ENCODE measurements around the gene GTF2H1. TPM values are rescaled to one million over a fixed set of nuclear protein-coding genes. Genes with fewer than 3 reads are reported as not detected.

Gene GTF2H1
- total and polyA plus RNA-seq, 3 donors from 2014 or later, result 79.2 to 111 (median 103) TPM

GRCh38 chr11:18317551-18317950 is 4.8 kb upstream of the GTF2H1 start:
- no peaks in the 10 kb centered on the region for H3K9me3 ChIP-seq
- no peaks in the 10 kb centered on the region for H3K27me3 ChIP-seq
- intact Hi-C loops (cut with DNase I; ENCODE audit: low total_unique reads), result no loop called here
- no peak overlapping the region for H3K4me3 ChIP-seq
- H3K27ac ChIP-seq, result peak overlapping the region; percentile 39 to 43
- peaks cover 28% of the 10 kb centered on the region for H3K4me1 ChIP-seq
- no peak for DNase-seq
- WGBS, 2 donors, result 71 to 79% methylated on average over 4 of the region's 4 CpGs
- H3K36me3 ChIP-seq (ENCODE audit: low read depth, missing control alignments), result no peaks in the 10 kb centered on the region
- TF ChIP-seq CTCF (IDR thresholded peaks at IDR 0.05), result no peak
- no peak for TF ChIP-seq POLR2A (IDR thresholded peaks at IDR 0.05)

- 57 to 60% methylated on average over 3 of the region's 3 CpGs for WGBS, 2 donors
- no peak for TF ChIP-seq POLR2A (IDR thresholded peaks at IDR 0.05)
- no peak for TF ChIP-seq CTCF (IDR thresholded peaks at IDR 0.05)
- peak overlapping the region; percentile 22 to 92 for H3K27ac ChIP-seq
- H3K36me3 ChIP-seq (ENCODE audit: low read depth, missing control alignments), result no peaks in the 10 kb centered on the region
- no peaks in the 10 kb centered on the region for H3K9me3 ChIP-seq
- H3K27me3 ChIP-seq, result no peaks in the 10 kb centered on the region
- H3K4me3 ChIP-seq, result peak overlapping the region in 1 of 2 donors; percentile 81
- peaks cover 25% of the 10 kb centered on the region for H3K4me1 ChIP-seq
- intact Hi-C loops (cut with DNase I; ENCODE audit: low total_unique reads), result loop anchor here (5.0 kb wide), 1 partner anchor 77 kb away; no protein-coding TSS in a partner anchor
- no peak for DNase-seq
Measured at GRCh38 chr11:18319914-18320313, 2.5 kb upstream of the GTF2H1 start.

GRCh38 chr11:18320617-18321016 is 1.8 kb upstream of the GTF2H1 start:
- intact Hi-C loops (cut with DNase I; ENCODE audit: low total_unique reads), result loop anchor here (5.0 kb wide), 1 partner anchor 77 kb away; no protein-coding TSS in a partner anchor
- Histone ChIP-seq H3K4me3 (peak overlapping the region; percentile 65 to 81), H3K4me1 (peaks cover 21% of the 10 kb centered on the region)

GRCh38 chr11:18321578-18321968 is 794 bp upstream of the GTF2H1 start:
- intact Hi-C loops (cut with DNase I; ENCODE audit: low total_unique reads), result loop anchor here (5.0 kb wide), 1 partner anchor 76 kb away; no protein-coding TSS in a partner anchor
- H3K4me3 ChIP-seq, result peak overlapping the region; percentile 65 to 81
- H3K36me3 ChIP-seq (ENCODE audit: low read depth, missing control alignments), result no peaks in the 10 kb centered on the region
- no peak for TF ChIP-seq POLR2A (IDR thresholded peaks at IDR 0.05)
- TF ChIP-seq CTCF (IDR thresholded peaks at IDR 0.05), result no peak
- H3K4me1 ChIP-seq, result peaks cover 21% of the 10 kb centered on the region
- H3K9me3 ChIP-seq, result no peaks in the 10 kb centered on the region
- DNase-seq, result no peak
- no peaks in the 10 kb centered on the region for H3K27me3 ChIP-seq
- 0 to 3% methylated on average over 4 of the region's 4 CpGs for WGBS, 2 donors
- peak overlapping the region; percentile 92 to 98 for H3K27ac ChIP-seq

More at GRCh38 chr11:18320617-18321016, 1.8 kb upstream of the GTF2H1 start:
- Histone ChIP-seq H3K36me3 (ENCODE audit: low read depth, missing control alignments) (no peaks in the 10 kb centered on the region), H3K27ac (peak overlapping the region; percentile 92 to 98), H3K9me3 (no peaks in the 10 kb centered on the region), H3K27me3 (no peaks in the 10 kb centered on the region)
- no peak for TF ChIP-seq CTCF (IDR thresholded peaks at IDR 0.05)
- no peak for TF ChIP-seq POLR2A (IDR thresholded peaks at IDR 0.05)
- DNase-seq, result no peak

All from testis (tissue), 3 donors.